ENCODE results near the gene TWSG1.
"Not testable (repeated sequence)": the region's sequence is repeated elsewhere in the genome, so short reads cannot be mapped to it uniquely, and the experiment has no call there.

The TWSG1 gene

DNA sequence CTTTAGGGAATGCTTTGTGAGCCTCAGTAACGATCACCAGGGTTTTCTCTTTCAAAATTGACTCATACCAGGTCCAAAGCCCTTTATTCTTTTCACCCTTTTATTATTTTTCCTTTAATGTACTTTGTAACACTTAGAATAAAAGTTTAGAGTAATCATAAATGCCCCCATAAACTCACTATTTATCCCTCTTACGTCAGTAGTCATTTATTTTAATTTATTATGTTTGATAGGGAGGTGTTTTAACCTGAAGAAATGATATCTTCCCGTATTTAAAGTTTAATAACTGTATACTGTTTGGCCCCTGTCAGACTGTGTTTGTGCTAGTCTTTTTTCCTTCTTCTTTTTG, 1.1 kb downstream of the TWSG1 start:
- DNase-seq (ENCODE audit: low read depth in 2 of 2), result no peak

DNA sequence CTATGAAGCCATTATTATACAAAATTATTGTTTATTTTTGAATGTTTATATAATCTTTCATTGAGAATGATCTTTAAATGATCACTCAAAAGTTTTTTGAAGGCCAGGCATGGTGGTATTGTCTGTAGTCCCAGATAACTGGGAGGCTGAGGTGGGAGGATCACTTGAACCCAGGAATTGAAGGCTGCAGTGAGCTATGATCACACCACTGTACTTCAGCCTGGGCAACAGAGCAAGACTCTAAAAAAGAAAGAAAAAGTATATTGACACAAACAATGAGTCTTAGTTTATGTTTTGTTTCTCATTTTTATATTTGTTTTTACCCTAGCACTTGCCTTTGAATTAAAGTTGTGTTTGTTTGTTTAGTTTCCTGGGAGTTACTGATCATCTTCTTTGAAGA, 2.3 kb downstream of the TWSG1 start:
- no peak for DNase-seq (ENCODE audit: low read depth in 2 of 2)

DNA sequence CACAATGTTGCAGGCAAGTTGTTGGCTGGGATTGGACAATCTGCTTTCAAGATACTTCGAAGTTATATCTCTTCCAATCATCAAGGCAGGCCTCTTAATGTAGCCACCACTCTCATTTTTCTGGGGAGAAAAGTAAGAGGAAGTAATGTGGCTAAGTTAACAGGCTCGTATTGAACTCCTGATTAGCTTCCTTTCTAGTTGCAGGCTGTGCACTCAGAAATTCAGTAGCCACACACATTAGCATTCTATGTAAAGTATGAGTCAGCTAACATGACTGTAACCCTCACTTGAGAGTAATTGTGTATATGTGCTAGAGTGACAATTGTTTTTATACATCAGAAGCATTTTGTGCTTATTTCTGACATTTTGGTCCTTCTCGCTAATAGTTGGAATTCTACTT, 3.3 kb downstream of the TWSG1 start:
- DNase-seq (ENCODE audit: low read depth in 2 of 2), result no peak

DNA sequence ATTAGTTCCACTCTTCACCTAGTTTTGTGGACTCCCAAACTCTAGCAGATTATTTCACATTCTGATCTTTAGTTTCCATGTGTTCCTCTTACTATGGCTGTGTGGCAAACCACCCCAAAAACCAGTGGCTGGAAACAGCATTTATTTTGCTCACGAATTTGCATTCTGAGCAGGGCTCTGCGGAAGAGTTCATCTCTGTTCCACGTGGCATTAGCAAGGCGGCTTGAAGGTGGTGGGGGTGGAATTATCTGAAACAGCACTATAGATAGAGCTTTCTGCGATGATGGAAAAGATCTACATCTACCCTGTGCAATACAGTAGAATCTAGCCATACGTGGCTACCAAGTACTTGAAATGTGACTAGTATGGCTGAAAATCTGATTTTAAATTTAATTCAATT, 5.9 kb downstream of the TWSG1 start:
- no peak for DNase-seq (ENCODE audit: low read depth in 2 of 2)

DNA sequence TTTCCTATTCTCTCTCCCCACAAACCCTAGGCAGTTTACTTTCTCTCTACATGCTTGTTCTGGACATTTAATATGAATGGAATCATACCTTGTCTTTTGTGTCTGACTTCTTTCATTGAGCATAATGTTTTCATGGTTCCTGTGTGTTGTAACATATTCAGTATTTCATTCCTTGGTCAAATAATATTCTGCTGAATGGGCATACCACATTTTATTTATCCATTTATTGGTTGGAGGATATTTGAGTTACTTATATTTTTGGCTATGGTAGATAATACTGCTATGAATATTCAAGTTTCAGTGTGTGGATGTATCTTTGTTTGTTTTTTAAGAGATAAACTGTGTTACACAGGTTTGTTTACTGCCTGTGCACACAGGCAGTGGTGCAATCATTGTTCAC, 9.0 kb downstream of the TWSG1 start:
- DNase-seq (ENCODE audit: low read depth in 2 of 2), result no peak

DNA sequence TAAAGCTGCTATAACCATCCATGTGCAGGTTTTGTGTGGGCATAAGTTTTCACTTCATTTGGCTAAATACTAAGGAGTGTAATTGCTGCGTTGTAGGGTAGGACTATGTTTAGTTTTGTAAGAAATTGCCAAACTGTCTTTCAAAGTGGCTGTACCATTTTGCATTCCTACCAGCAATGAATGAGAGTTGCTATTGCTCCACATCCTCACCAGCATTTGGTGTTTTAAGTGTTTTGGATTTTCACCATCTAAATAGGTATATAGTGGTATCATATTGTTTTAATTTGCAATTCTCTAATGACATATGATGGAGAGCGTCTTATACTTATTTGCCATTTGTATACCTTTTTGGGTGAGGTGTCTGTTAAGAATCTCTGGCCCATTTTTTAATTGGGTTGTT, 12.2 kb downstream of the TWSG1 start:
- no peak for DNase-seq (ENCODE audit: low read depth in 2 of 2)

DNA sequence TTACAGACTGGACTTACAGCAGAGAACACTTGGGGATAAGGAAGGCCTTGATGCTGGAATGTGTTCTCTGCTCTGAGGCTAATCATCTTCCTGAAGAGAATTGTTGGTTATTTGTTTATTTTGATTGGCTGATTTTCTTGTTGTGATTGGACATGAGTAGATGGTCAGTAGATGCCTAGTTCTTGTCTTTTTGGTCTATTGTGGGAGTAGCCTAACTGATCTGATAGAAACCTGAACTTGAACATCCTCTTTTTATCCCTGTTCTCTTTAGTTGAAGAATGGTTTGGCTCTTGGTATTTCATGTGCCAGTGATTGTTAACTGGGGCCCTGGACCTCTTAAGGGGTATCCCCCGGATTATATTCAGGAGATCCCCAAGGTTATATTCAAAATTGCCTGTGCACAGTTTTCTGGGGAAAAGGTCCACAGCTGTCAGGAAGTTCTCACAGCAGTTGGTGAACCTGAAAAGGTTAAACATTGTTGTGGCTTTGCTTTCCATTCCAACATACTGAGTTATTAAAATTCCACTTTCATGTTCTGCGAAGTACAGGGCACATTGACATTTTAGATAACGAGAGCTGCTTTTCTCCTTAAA, 13.6 kb downstream of the TWSG1 start:
- no peak for DNase-seq (ENCODE audit: low read depth in 2 of 2)

DNA sequence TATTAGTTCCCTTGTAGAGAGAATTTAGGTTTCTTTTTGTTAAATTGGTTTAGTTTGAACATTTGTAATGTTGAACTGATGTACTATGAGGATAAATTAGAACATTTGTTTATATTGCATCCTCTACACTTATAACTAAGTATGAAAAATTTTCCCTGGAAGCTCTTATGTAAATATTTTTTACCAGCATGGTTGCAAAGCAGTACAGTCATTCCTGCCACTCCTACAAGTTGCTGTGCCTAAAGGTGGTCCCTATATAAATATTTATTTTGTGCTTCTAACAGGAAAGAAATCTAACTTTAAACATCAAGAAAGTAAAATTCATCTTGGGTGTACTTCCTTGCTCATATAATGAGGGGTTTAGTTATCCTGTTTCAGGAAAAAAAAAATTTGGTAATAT, 14.2 kb downstream of the TWSG1 start:
- no peak for DNase-seq (ENCODE audit: low read depth in 2 of 2)

DNA sequence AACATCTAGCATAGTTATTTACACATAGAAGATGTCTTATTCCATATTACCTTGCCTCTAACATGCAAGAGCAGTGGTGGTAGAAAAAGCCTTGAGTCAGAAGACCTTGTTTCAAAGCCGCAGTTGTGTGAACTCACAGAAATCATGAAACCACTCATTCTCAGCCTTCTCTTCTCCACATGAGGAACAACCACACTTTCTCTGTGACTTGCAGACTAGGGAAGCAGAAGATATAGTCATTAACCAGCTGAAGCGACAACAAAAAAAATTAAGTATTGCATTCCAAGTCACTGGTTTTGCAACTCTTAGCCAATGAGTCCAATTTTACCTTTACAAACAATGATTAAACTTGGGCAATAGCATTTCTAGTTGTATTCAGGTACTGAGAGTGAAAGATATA, 19.0 kb downstream of the TWSG1 start:
- no peak for DNase-seq (ENCODE audit: low read depth in 2 of 2)

DNA sequence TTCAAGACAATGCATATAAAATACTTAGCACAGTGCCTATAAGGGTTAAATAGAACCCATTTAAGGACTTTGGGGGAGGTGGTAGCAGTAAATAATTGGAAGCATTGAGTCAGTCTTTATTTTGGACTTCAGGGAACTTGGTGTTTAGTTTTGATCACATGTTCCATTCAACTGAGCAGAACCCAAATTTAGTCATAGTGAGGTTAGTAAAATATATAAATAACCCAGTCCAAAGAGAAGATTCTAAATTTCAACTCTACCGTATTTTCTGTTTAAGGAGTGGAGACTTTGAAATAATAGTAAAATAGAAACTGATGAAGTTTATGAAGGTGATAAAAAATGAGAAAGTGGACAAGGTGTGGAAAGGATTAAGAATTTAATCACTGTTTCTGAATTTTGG, 19.7 kb downstream of the TWSG1 start:
- DNase-seq (ENCODE audit: low read depth in 2 of 2), result no peak

DNA sequence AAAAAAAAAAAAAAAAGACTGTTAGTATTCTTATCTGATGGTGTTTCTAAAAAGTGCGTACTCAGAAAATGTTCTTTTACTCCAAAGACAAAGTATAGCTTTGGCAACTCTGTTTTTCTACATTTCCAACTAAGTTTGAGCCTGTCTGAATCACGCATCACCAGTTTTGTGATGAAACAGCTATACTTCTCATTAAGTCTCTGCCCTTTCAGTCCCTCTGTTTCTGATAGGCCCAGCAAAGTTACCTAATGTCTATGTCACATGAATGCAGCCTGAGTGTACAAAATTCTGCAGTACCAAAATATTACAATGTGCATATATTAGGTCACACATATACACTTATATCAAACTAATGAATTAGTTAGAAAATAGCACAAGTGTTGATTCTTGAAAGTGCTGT, 22.4 kb downstream of the TWSG1 start:
- DNase-seq (ENCODE audit: low read depth in 2 of 2), result no peak

DNA sequence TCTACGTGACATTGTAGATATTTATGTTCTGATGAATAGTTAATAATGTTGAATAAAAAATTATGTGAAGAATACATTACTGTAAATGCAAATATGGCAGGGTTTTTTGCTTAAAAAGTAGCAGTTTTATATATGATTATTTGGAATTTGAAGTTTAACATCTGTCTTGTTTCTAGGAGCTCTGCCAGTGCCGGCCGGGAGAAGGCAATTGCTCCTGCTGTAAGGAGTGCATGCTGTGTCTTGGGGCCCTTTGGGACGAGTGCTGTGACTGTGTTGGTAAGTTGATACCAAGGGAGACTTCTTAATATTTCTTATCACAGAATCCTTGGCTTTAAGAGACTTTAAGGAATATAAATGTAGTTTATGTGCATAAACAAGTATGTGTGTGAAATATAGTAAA, 25.2 kb downstream of the TWSG1 start:
- no peak for DNase-seq (ENCODE audit: low read depth in 2 of 2)

DNA sequence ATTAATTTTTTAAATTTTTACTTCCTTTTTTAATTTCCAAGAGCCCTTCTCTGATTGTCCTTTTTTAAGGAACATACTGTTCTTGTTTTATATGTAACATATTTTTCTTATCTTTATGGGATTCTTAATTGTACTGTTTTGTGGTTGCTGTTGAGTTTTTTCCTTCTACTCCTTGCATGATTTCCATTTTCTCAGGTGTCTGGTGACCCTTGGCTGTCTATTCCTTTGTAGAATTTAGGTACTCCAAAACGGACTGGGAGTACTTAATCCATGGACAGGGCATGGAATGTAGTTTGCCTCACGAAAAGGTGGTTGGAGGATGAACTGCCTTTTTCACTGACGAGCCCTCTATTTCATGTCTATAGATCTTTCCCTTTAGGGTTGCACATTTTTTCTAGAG, 26.6 kb downstream of the TWSG1 start:
- no peak for DNase-seq (ENCODE audit: low read depth in 2 of 2)

DNA sequence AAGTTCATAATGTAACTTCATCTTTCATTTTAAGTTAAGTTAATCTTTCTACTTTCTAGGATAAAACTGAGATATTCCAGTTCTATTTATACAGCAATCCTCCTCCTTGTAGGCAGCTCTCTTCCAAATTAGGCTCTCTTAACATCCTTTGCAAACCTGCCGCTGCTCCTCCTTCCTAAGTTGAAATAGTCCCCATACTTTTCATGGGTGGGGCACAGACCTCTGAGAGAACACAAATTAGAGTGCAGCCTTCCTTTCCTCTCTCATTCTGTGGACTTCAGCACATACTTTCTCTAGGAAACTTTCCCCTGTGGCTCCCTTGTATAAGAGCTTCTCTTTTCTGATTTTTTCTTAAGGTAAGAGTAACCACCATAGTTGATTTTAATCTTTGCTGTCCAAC, 28.3 kb downstream of the TWSG1 start:
- DNase-seq (ENCODE audit: low read depth in 2 of 2), result no peak

DNA sequence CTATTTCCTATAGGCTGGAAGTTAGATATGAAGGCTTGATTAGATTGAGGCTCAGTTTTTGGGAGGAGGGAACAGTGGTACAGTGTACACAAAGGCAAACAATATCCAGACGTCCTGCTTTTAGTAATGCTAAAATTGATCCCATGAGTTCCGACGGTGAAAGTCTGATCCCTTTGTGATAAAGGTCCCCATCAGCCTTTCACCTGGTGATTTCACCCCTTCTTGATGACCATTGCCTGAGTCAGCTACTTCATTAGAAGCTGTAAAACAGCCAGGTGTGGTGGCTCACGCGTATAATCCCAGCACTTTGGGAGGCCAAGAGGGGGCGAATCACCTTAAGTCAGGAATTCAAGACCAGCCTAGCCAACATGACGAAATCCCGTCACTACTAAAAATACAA, 29.7 kb downstream of the TWSG1 start:
- DNase-seq (ENCODE audit: low read depth in 2 of 2), result no peak

DNA sequence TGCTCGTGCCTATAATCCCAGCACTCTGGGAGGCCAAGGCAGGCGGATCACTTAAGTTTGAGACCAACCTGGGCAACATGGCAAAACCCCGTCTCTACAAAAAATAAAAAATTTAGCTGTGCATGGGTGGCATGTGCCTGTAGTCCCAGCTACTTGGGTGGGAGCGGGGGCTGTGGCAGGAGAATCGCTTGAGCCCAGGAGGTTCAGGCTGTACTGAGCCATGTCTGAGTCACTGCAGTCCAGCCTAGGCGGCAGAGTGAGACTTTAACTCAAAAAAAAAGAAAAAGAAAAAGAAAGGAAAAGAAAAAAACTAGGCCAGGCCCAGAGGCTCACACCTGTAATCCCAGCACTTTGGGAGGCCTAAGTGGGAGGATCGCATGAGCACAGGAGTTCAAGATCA, 30.8 kb downstream of the TWSG1 start:
- no peak for DNase-seq (ENCODE audit: low read depth in 2 of 2)

DNA sequence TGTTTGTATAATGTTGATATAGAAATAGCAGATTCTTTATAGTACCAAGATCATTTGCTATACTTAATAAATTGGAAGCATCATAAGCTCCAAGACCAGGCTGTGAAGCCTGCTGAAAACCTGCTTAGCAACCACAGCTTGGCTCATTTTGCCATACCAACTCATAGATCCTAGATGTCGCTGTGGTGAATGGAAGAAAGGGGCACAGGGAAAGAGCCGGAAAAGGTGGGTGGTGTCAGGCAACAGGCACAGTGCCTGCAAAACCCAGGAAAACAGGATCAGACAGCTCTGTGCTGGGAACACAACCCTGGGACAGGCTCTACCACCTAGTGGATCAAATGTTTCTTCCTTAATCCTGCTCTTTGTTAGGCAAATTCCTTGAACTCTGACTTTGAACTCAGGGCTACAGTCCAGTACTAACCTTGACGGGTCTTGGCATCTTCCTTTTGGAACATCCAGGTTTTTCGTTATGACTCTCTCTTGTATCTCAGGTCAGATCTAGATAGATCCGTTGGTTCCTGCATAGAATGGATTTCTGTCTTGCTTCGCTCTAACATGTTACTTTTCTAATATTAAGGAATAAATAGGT, 31.6 kb downstream of the TWSG1 start:
- no peak for DNase-seq (ENCODE audit: low read depth in 2 of 2)

DNA sequence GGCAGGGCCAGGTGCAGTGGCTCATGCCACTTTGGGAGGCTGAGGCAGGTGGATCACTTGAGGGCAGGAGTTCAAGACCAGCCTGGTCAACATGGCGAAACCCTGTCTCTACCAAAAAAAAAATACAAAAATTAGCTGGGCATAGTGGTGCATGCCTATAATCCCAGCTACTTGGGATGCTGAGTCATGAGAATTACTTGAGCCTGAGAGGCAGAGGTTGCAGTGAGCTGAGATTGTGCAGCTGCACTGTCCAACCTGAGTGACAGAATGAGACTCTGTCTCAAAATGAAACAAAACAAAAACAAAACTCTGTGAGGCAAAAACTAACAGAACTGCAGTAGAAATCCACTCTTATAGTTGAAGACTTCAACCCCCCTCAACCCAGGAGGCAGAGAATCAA, 38.7 kb downstream of the TWSG1 start:
- DNase-seq (ENCODE audit: low read depth in 2 of 2), result not testable (repeated sequence)

DNA sequence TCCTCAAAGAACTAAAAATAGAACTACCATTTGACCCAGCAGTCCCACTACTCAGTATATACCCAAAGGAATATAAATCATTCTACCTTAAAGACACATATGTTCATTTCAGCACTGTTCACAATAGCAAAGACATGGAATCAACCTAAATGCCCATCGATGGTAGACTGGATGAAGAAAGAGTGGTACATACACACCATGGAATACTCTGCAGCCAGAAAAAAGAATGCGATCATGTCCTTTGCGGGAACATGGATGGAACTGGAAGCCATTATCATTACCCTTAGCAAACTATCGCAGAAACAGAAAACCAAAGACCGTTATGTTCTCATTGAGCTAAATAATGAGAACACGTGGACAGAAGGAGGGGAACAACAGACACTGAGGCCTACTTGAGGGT, 44.5 kb downstream of the TWSG1 start:
- DNase-seq (ENCODE audit: low read depth in 2 of 2), result no peak

DNA sequence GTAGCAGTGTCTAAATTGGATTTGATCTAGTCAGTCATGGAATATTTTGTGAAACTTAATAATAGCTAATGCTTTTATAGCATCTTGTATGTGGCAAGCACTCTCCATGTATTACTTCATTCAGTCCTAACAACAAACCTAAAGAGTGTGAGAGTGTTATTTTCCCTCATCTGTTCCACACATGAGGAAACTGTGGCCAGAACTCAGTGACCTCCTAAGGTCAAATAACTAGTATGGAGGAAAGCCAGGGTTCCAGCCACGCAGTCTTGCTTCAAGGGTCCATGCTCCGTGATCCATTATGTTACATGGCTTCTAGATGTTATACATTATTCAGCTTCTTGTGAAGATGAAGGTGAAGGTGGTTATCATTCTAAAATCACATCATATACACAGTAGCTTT, 45.5 kb downstream of the TWSG1 start:
- no peak for DNase-seq (ENCODE audit: low read depth in 2 of 2)

DNA sequence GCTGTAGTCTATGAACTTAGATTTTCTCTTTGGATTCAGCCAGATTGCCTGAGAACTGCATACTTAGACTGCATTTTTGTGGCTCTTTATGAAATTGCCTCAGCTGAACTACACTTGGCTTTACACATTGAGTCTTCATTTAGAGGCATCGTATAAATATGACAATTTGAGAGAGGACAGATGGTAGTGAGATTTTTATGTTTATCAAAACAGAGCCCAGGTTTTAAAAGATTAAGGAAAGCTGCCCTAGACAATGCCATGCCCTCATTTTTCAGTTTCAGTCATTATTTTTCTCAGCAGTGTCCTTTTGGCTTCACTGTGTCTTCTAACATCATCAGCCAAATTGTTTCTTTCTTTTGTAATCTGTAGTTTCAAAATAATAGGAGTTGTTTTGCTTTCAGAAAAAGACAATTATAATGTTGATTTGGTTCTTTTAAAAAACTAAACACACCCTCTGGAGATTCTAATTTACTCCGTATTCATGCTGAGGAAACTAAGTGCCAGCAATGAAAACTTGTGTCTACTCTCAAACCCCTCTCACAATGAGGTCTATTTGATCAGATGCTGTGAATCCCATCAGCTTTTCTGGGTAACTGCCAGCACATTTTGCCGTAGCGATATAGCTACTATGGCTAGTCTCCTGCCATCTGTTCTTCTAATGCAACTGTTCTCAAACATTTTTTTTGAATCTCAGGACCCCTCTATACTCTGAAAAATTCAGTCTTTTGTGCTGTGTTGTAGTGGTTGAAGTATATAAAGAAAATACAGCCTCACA, 46.2 kb downstream of the TWSG1 start:
- no peak for DNase-seq (ENCODE audit: low read depth in 2 of 2)

DNA sequence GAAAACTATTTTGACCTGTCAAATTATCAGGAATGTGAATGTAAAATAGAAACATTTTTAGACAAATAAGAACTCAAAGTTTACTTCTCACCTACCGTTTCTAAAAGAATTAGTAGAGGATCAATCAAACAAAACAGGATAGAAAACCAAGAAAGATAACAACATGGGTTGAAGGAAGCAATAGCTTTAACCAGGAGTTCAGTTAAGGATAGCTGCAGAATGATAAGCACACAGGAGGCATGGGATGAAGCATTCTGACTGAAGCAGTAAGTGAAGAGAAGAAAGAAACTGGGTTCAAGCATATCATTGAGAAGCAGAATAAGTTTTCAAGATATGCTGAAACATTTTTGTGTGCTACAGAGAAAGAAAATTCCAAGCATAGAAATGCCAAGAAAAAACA, 52.3 kb downstream of the TWSG1 start:
- DNase-seq (ENCODE audit: low read depth in 2 of 2), result no peak

DNA sequence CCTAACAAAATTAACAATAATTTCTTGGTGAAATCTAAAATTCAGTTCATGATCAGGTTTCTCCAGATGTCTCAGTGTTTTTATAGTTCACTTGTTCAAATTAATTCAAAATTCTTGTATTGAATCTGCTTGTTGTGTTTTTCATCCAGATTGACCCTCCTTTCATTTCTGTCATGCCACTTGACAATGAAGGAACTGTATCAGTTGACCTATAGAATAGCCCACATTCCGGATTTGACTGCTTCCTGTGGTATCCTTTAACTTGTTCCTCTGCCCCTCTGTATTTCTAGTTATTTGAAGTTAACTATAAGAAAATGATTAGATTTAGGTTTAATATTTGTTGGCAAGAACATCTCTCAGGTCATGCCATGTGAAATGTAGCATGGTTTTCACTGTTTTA, 53.3 kb downstream of the TWSG1 start:
- no peak for DNase-seq (ENCODE audit: low read depth in 2 of 2)

DNA sequence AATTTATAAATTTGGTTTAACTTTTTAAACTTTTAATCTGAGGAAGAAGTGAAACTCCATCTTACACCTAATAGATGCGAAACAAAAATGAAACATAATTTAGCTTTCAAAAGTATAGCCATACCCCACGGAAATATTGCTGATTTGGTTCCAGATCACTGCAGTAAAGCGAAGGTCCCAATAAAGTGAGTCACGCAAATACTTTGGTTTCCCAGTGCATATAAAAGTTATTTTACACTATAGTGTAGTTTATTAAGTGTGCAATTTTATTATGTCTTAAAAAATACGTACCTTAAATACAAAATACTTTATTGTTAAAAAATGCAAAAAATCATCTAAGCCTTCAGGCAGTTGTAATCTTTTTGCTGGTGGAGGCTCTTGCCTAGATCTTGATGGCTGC, 55.1 kb downstream of the TWSG1 start:
- DNase-seq (ENCODE audit: low read depth in 2 of 2), result no peak

Data from stimulated activated CD4-positive, alpha-beta T cell treated with anti-CD3 and anti-CD28 coated beads, Interleukin-15, amount 100 ng/mL, for 48 hours (primary cell).